ENCODE data around the gene MGST2.

- TF ChIP-seq POLR2A (IDR thresholded peaks at IDR 0.05; ENCODE audit: extremely low read depth, insufficient read length), result no peak
- TF ChIP-seq, protein P1, sequence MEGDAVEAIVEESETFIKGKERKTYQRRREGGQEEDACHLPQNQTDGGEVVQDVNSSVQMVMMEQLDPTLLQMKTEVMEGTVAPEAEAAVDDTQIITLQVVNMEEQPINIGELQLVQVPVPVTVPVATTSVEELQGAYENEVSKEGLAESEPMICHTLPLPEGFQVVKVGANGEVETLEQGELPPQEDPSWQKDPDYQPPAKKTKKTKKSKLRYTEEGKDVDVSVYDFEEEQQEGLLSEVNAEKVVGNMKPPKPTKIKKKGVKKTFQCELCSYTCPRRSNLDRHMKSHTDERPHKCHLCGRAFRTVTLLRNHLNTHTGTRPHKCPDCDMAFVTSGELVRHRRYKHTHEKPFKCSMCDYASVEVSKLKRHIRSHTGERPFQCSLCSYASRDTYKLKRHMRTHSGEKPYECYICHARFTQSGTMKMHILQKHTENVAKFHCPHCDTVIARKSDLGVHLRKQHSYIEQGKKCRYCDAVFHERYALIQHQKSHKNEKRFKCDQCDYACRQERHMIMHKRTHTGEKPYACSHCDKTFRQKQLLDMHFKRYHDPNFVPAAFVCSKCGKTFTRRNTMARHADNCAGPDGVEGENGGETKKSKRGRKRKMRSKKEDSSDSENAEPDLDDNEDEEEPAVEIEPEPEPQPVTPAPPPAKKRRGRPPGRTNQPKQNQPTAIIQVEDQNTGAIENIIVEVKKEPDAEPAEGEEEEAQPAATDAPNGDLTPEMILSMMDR (IDR thresholded peaks at IDR 0.05; ENCODE audit: low read depth, low read length), result no peak
- TF ChIP-seq, protein P2, sequence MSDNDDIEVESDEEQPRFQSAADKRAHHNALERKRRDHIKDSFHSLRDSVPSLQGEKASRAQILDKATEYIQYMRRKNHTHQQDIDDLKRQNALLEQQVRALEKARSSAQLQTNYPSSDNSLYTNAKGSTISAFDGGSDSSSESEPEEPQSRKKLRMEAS (IDR thresholded peaks at IDR 0.05; ENCODE audit: low read depth, low read length), result no peak
These were observed 70.6 kb downstream of the MGST2 start for GRCh38 chr4:139736274-139736660.
